Measurements from ENCODE around the gene BTF3. TPM values are rescaled to one million over a fixed set of nuclear protein-coding genes. Genes with fewer than 3 reads are reported as not detected.
"Not testable (repeated sequence)": the region's sequence is repeated elsewhere in the genome, so short reads cannot be mapped to it uniquely, and the experiment has no call there.

The BTF3 gene
- total RNA-seq, 1 donor from 2014 or later = 480 TPM

DNA sequence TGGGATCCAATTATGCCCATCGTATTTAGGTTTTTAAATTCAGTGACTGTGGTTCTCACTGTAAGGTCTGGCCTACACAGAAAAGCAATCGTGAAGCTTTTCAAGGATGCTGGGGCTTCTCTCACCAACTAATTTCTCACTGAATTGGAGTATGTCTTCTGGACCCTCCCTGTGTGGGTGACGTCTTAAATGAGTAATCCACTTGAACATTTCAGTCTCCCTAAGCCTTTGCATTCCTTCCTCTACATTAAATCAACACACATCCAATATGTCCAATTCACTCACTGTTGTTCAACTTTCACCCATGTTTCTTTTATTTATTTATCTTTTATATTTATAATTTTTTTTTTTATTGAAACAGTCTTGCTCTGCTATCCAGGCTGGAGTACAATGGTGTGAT lies 12.5 kb upstream of the BTF3 start:
- DNase-seq (ENCODE audit: low read depth) = no peak

DNA sequence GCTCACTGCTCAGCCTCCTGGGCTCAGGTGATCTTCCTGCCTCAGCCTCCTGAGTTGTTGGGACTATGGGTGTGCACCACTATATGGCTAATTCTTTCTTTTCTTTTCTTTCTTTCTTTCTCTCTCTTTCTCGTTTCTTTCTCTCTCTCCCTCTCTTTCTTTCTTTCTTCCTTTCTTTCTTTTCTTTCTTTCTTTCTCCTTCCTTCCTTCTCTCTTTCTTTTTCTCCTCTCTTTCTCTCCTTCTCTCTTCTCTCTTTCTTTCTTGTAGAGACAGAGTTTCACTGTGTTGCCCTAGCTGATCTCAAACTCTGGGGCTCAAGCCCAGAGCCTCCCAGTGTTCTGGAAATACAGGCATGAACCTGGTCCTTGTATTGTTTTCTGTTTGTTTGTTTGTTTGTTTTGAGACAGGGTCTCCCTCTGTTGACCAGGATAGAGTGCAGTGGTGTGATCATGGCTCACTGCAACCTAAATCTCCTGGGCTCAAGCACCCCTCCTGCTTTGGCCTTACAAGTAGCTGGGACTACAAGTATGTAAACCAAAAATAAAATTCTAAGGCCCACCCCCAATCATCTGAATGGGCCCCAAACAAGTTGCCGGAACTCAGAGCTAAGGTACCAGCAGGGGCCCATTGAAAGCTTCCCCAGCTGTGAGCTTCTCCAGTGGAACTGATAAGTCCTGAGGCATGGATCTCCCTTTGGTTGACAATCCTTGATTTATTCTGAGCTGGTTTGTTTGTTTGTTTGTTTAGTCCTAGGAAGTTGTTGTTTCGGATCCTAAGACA lies 11.9 kb upstream of the BTF3 start:
- DNase-seq (ENCODE audit: low read depth) = no peak

GRCh38 chr5:73487257-73487656 lies 11.0 kb upstream of the BTF3 start:
- DNase-seq (ENCODE audit: low read depth) = not testable (repeated sequence)

- DNase-seq (ENCODE audit: low read depth) = no peak
Observed at GRCh38 chr5:73487815-73488214, 10.4 kb upstream of the BTF3 start.

GRCh38 chr5:73488806-73489205 lies 9.4 kb upstream of the BTF3 start:
- DNase-seq (ENCODE audit: low read depth) = no peak

- no peak for DNase-seq (ENCODE audit: low read depth)
Observed at GRCh38 chr5:73490088-73490487, 8.2 kb upstream of the BTF3 start.

- DNase-seq (ENCODE audit: low read depth) = no peak
Observed at GRCh38 chr5:73491155-73491554, 7.1 kb upstream of the BTF3 start.

DNA sequence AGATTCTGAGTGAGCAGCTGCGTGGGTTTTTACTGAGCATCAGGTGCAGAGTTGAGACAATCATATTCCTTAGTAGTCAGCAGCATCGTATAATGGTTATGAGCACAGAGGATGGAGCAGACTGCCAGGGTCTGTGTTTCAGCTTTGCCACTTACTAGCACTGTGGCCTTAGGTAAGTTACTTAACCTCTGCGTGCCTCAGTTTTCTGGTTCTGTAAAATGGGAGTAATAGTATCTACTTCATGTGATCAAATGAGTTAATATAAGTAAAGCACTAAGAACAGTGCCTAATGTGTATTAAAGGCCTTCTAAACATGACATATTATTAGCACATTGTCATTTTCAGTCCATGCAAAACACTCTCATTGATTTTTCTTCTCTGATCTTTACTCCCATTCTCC lies 4.8 kb upstream of the BTF3 start:
- no peak for DNase-seq (ENCODE audit: low read depth)

DNA sequence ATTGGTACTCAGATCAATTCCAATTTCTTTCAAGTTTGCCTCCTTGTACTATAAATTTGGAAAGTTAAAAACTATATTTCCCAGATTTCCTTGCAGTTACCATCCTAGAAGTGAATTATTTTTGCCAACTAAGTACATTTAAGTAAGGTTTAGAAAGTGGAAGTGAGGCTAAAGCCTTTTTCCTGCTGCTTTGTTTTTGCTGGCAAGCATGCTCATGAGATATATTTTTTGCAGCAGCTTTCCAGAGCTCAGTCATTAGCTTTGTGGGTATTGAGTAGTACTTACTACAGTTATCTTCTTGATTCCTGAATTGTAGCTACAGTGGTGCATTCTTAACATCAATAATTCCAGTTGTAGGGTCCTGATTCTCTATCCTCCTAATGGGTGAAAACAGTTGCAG lies 3.5 kb upstream of the BTF3 start:
- DNase-seq (ENCODE audit: low read depth) = no peak

DNA sequence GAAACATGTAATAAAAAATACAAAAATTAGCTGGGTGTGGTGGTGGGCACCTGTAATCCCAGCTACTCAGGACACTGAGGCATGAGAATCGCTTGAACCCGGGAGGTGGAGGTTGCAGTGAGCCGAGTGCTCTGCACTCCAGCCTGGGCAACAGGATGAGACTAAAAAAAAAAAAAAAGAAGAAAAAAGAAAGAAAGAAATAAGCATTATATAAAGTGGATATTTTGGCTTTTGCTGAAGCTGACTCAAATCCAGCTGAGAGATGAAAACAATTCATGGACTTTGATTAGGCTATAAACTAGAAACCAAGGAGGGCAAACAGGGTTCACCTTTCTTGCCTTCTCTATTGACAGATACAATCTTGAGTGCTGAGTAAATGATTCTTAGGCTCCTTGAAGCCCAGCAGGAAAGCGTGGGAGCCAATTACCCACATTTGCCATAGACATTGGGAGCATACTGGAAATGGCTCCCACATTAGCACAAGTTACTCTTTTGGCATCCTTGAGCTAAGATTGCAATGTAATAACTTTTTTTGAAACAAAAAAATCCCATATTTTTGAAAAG lies 2.4 kb upstream of the BTF3 start:
- no peak for DNase-seq (ENCODE audit: low read depth)

DNA sequence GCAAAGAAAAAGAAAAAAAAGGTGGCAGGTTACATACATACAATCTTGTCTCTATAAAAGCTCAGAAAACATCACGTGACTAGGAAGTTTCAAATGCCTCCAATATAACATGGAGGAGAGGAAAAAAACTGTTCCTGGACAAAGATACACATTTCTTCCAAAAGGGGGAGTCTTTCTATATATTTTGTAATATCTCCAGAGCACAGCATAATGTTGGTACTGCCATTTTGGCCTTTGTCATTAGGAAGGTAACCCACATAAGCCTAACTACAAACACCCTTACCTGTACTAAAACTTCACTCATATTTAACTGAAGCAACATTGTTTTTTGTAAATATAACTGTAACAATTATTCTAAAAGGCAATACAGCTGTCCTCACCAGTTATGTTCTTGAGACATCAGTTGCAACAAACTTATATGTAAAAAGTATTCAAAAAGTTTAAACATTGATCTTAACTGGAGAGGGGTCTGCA lies 1.2 kb upstream of the BTF3 start:
- DNase-seq (ENCODE audit: low read depth) = peak; percentile 41

GRCh38 chr5:73497497-73498056 lies 665 bp upstream of the BTF3 start:
- no peak for DNase-seq (ENCODE audit: low read depth)

DNA sequence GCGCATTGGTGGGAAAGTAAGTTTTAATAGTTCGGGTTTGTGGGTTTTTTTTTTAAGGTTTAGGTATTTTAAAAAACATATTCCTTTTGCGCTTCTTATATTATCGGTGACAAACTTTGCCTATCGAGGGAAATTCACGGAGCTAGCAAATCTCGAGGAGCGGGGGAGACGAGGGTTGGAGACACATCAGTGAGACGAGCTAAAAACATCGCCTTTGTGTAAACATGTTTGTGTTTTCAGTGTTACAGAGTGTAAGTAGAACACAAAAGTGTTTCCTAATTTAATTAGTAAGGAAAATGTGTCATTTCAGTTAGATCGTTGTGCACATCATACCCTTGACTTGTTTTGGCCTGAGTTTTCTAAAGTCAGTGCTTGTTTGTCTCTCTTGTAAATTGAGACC lies 945 bp downstream of the BTF3 start:
- DNase-seq (ENCODE audit: low read depth) = no peak

GRCh38 chr5:73499756-73500155 lies 1.5 kb downstream of the BTF3 start:
- no peak for DNase-seq (ENCODE audit: low read depth)

DNA sequence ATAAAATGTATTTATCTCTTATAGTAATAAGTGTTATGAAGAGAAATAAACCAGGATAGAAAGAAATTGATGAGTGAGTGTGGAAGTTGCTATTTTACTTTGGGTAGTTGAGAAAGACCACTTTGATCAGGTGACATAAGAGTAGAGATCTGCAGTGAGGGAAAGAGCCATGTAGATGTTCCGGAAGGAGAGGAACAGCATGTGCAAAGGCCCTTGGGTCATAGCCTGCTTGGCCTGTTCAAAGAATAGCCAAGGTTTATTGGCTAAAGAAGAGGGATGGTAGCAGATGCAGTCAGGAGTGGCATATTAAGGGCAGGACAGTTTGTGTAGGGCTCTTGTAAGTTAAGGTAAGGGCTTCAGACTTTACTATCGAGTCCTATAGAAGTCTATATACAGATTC lies 3.2 kb downstream of the BTF3 start:
- DNase-seq (ENCODE audit: low read depth) = no peak

DNA sequence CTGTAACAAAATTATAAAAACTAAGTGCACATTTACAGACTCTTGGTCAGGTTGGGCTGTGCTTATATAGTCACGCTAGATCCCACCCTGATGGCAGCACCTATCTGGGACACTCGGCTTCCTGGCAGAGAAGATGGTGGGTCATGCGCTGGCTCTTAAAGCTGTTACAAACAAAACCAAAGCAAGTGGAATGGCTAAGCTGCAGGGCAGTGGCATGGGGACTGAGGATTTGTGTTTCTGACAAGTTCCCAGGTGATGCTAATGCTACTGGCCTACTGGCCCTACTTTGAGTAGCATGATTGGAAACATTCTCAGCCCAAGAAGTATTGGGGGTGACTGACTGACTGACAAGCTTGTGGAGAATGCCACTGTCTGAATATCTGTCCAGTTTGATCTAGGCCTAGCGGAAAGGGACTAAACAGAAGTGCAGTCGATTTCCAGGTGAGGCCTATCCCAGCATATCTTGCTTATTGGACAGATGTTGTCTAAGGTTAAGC lies 8.3 kb downstream of the BTF3 start:
- DNase-seq (ENCODE audit: low read depth) = no peak

GRCh38 chr5:73507062-73507461 lies 8.8 kb downstream of the BTF3 start:
- no peak for DNase-seq (ENCODE audit: low read depth)

DNA sequence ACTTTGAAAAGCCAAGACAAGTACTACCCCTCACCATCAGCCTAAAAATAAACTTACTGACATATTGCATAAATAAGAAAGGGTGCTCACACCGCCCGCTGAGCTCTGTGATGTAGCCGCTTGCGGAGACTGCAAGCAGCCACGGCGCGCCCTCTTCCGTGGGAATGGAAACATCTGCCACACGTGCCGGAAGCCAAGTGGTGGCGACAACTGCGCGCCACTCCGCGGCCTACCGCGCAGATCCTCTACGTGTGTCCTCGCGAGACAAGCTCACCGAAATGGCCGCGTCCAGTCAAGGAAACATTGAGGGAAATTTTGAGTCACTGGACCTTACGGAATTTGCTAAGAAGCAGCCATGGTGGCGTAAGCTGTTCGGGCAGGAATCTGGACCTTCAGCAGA lies 10.3 kb downstream of the BTF3 start:
- DNase-seq (ENCODE audit: low read depth) = not testable (repeated sequence)

- DNase-seq (ENCODE audit: low read depth) = no peak
Observed at GRCh38 chr5:73513996-73514395, 15.8 kb downstream of the BTF3 start.

- DNase-seq (ENCODE audit: low read depth) = no peak
Observed at GRCh38 chr5:73514418-73514817, 16.2 kb downstream of the BTF3 start.

DNA sequence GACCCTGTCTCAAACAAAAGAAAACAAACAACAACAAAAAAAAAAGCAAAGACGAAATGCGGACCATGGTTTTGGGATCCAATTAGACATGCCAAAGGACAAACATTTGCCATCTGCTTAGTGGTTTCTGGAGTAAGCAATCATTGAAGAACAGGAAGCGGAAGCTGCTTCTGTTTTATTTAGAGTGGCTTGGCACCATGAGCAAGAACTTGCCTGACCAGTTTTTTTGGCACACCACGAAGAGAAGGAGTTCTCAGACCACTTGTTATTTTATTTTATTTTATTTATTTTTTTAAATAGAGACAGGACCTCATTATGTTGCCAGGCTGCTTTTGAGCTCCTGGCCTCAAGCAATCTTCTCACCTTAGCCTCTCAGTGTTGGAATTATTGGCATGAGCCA lies 17.0 kb downstream of the BTF3 start:
- peak; percentile 27 for DNase-seq (ENCODE audit: low read depth)

GRCh38 chr5:73519531-73520283 lies 21.5 kb downstream of the BTF3 start:
- peak; percentile 89 for DNase-seq (ENCODE audit: low read depth)
